IMR-90 (cell line): ENCODE data around the gene GIMAP8. TPM values are rescaled to one million over a fixed set of nuclear protein-coding genes. Genes with fewer than 3 reads are reported as not detected.

Source experiments
- ATAC-seq: fragments of 200-7000 bp; cut with Tn5 transposase; 2 replicates; pipeline ENCODE4 v1.9.1; 2020; ENCODE audit warnings: low read depth, mild to moderate bottlenecking, moderate library complexity
- BruUV-seq: library from RNA; stranded (reverse); fragments of 400-500 nt; replicated peaks from 2 replicates; lab custom pipeline; 2021; lab: Mats Ljungman, UMichigan
- CTCF ChIA-PET: fragments of 300-600 bp; formaldehyde crosslinking; extraction: SDS; loops from one replicate; lab custom pipeline; 2021; ENCODE audit warnings: antibody characterized with exemption; lab: Yijun Ruan, JAX
- POLR2A ChIA-PET: fragments of 300-600 bp; sonication (Branson Sonifier 250); formaldehyde crosslinking; loops from one replicate; lab custom pipeline; 2022; ENCODE audit warnings: antibody characterized with exemption; ENCODE audit not compliant: unreplicated experiment; lab: Charles Lee
- DNase-seq: peaks from one replicate; pipeline ENCODE4 v3.0.0; 2013
- H2AFZ ChIP-seq: replicated peaks from 2 replicates; pipeline ENCODE3; 2013; ENCODE audit warnings: low read length, mild to moderate bottlenecking; ENCODE audit not compliant: poor library complexity
- H2AK5ac ChIP-seq: 2 replicates; pipeline ENCODE4 v1.6.1; 2013; ENCODE audit warnings: low read depth, low read length, inconsistent platforms
- H2AK9ac ChIP-seq: replicated peaks from 2 replicates; pipeline ENCODE3; 2013; ENCODE audit warnings: mild to moderate bottlenecking, low read depth, low read length, moderate library complexity; ENCODE audit not compliant: poor library complexity
- H2BK120ac ChIP-seq: 2 replicates; pipeline ENCODE4 v1.6.1; 2013; ENCODE audit warnings: low read depth, low read length, inconsistent platforms
- H2BK15ac ChIP-seq: 3 replicates; pipeline ENCODE4 v1.6.1; 2013; ENCODE audit warnings: low read depth, low read length, inconsistent platforms
- H2BK20ac ChIP-seq: 2 replicates; pipeline ENCODE4 v1.6.1; 2013; ENCODE audit warnings: low read depth, mild to moderate bottlenecking, inconsistent platforms, low read length, moderate library complexity
- H2BK5ac ChIP-seq: 2 replicates; pipeline ENCODE4 v1.6.1; 2013; ENCODE audit warnings: mild to moderate bottlenecking, low read depth, low read length, inconsistent platforms; ENCODE audit not compliant: poor library complexity, severe bottlenecking
- H3K14ac ChIP-seq: replicated peaks from 2 replicates; pipeline ENCODE4 v1.6.1; 2013; ENCODE audit warnings: low read depth, low read length, inconsistent platforms
- H3K18ac ChIP-seq: 2 replicates; pipeline ENCODE4 v1.6.1; 2013; ENCODE audit warnings: low read depth, low read length, control low read depth
- H3K23ac ChIP-seq: 2 replicates; pipeline ENCODE4 v1.6.1; 2013; ENCODE audit warnings: low read depth, low read length, inconsistent platforms
- H3K27ac ChIP-seq: 2 replicates; pipeline ENCODE4 v1.5.1; 2013; ENCODE audit warnings: mild to moderate bottlenecking, control low read depth, low read length; ENCODE audit not compliant: insufficient read depth
- H3K27me3 ChIP-seq: 2 replicates; pipeline ENCODE4 v1.6.1; 2013; ENCODE audit warnings: low read length; ENCODE audit not compliant: control insufficient read depth, insufficient read depth
- H3K36me3 ChIP-seq: 2 replicates; pipeline ENCODE4 v1.6.1; 2013; ENCODE audit warnings: low read length, mixed read lengths; ENCODE audit not compliant: control insufficient read depth, insufficient read depth
- H3K4ac ChIP-seq: 2 replicates; pipeline ENCODE4 v1.6.1; 2013; ENCODE audit warnings: low read depth, low read length, inconsistent platforms
- H3K4me1 ChIP-seq: 2 replicates; pipeline ENCODE4 v1.6.1; 2013; ENCODE audit warnings: low read length, mixed read lengths; ENCODE audit not compliant: control insufficient read depth, insufficient read depth
- H3K4me2 ChIP-seq: 2 replicates; pipeline ENCODE4 v1.6.1; 2013; ENCODE audit warnings: low read depth, mild to moderate bottlenecking, control low read depth, low read length, moderate library complexity
- H3K4me3 ChIP-seq: 2 replicates; pipeline ENCODE4 v1.5.1; 2013; ENCODE audit warnings: low read depth, mild to moderate bottlenecking, control low read depth, low read length, moderate library complexity; ENCODE audit not compliant: insufficient read depth
- H3K56ac ChIP-seq: 2 replicates; pipeline ENCODE4 v1.6.1; 2013; ENCODE audit warnings: low read length, inconsistent platforms; ENCODE audit not compliant: insufficient read depth; ENCODE audit errors: extremely low read depth
- H3K79me1 ChIP-seq, 2 experiments: 2 replicates each; pipeline ENCODE4 v1.6.1; 2013; ENCODE audit warnings: low read length in 2 of 2, inconsistent platforms in 1 of 2, low read depth in 1 of 2
- H3K9ac ChIP-seq: 2 replicates; pipeline ENCODE4 v1.6.1; 2013; ENCODE audit warnings: low read depth, low read length, control low read depth
- H3K9me1 ChIP-seq: 2 replicates; pipeline ENCODE4 v1.6.1; 2013; ENCODE audit warnings: low read length, inconsistent platforms; ENCODE audit not compliant: insufficient read depth
- H3K9me3 ChIP-seq: 2 replicates; pipeline ENCODE4 v1.6.1; 2013; ENCODE audit warnings: low read length; ENCODE audit not compliant: control insufficient read depth, insufficient read depth
- H4K20me1 ChIP-seq: 2 replicates; pipeline ENCODE4 v1.6.1; 2013; ENCODE audit warnings: low read length, inconsistent platforms; ENCODE audit not compliant: insufficient read depth
- H4K5ac ChIP-seq: 2 replicates; pipeline ENCODE4 v1.6.1; 2013; ENCODE audit warnings: mild to moderate bottlenecking, low read depth, low read length, control low read depth
- H4K8ac ChIP-seq, 2 experiments: 2 replicates each; pipeline ENCODE4 v1.6.1; 2013; ENCODE audit warnings: low read depth in 2 of 2, low read length in 2 of 2, control low read depth in 1 of 2, inconsistent platforms in 1 of 2
- H4K91ac ChIP-seq: 2 replicates; pipeline ENCODE4 v1.6.1; 2013; ENCODE audit warnings: low read depth, low read length, inconsistent platforms; ENCODE audit not compliant: insufficient read depth
- BHLHE40 ChIP-seq: fragments of 150-350 bp; IDR thresholded peaks from 2 replicates; pipeline ENCODE4 v1.6.1; 2016; ENCODE audit warnings: mild to moderate bottlenecking, low read depth, low read length
- CEBPB ChIP-seq: IDR thresholded peaks from 2 replicates; pipeline ENCODE4 v1.6.1; 2012; ENCODE audit warnings: low read depth, low read length, improper control_type of control experiment
- CHD1 ChIP-seq: IDR thresholded peaks from 2 replicates; pipeline ENCODE4 v1.6.1; 2012; ENCODE audit warnings: low read depth, low read length, improper control_type of control experiment
- ELK1 ChIP-seq: fragments of 150-350 bp; IDR thresholded peaks from 2 replicates; pipeline ENCODE4 v1.6.1; 2016; ENCODE audit warnings: low read depth, mild to moderate bottlenecking, low read length, moderate library complexity, borderline replicate concordance
- FOS ChIP-seq: fragments of 150-350 bp; IDR thresholded peaks from 2 replicates; pipeline ENCODE4 v1.6.1; 2016; ENCODE audit warnings: low read depth, low read length
- MAFK ChIP-seq: IDR thresholded peaks from 2 replicates; pipeline ENCODE4 v1.6.1; 2012; ENCODE audit warnings: low read depth, low read length, improper control_type of control experiment
- MAZ ChIP-seq: IDR thresholded peaks from 2 replicates; pipeline ENCODE4 v1.6.1; 2012; ENCODE audit warnings: low read depth, mild to moderate bottlenecking, low read length, improper control_type of control experiment, moderate library complexity, borderline replicate concordance
- MXI1 ChIP-seq: IDR thresholded peaks from 2 replicates; pipeline ENCODE4 v1.6.1; 2012; ENCODE audit warnings: low read depth, mild to moderate bottlenecking, low read length, moderate library complexity, borderline replicate concordance
- NFE2L2 ChIP-seq: fragments of 150-350 bp; IDR thresholded peaks from 2 replicates; pipeline ENCODE4 v1.6.1; 2016; ENCODE audit warnings: low read depth, mild to moderate bottlenecking, low read length
- POLR2A ChIP-seq: IDR thresholded peaks from 2 replicates; pipeline ENCODE4 v1.6.1; 2012; ENCODE audit warnings: mild to moderate bottlenecking, low read depth, low read length
- RAD21 ChIP-seq: IDR thresholded peaks from 2 replicates; pipeline ENCODE4 v1.6.1; 2012; ENCODE audit warnings: low read length, improper control_type of control experiment
- RCOR1 ChIP-seq: IDR thresholded peaks from 2 replicates; pipeline ENCODE4 v1.6.1; 2012; ENCODE audit warnings: mild to moderate bottlenecking, low read length, improper control_type of control experiment; ENCODE audit not compliant: insufficient replicate concordance
- RFX5 ChIP-seq: IDR thresholded peaks from 2 replicates; pipeline ENCODE4 v1.8.0; 2012; ENCODE audit warnings: low read depth, mild to moderate bottlenecking, low read length, moderate library complexity
- SMC3 ChIP-seq: fragments of 150-350 bp; IDR thresholded peaks from 2 replicates; pipeline ENCODE4 v1.6.1; 2016; ENCODE audit warnings: low read depth, mild to moderate bottlenecking, antibody characterized with exemption, low read length, moderate library complexity
- USF2 ChIP-seq: fragments of 150-350 bp; IDR thresholded peaks from 2 replicates; pipeline ENCODE4 v1.6.1; 2017; ENCODE audit warnings: mild to moderate bottlenecking, antibody characterized with exemption, low read length, low read depth
- whole genome bisulfite sequencing, 2 experiments: methylation state at CpG; one replicate each; pipeline versions ENCODE4 v1.1.5 to v1.1.7; 2013; ENCODE audit warnings: missing lambda C conversion rate in 2 of 2; ENCODE audit not compliant: insufficient read length in 1 of 2; ENCODE audit errors: extremely low coverage in 2 of 2; 5-methylcytosine and 5-hydroxymethylcytosine counted together
- dilution Hi-C: fragments of 300-500 bp; cut with HindIII; formaldehyde crosslinking; loops from one replicate; pipeline ENCODE4 v1.14.3; 2018; ENCODE audit warnings: low sequenced_read_pairs; ENCODE audit not compliant: unreplicated experiment
- in situ Hi-C: fragments of 300-500 bp; cut with MboI; formaldehyde crosslinking; loops from 3 replicates; pipeline ENCODE4 v1.14.3; 2019; ENCODE audit warnings: low sequenced_read_pairs, inconsistent platforms, mixed read lengths
- intact Hi-C: fragments of 100-400 bp; cut with micrococcal nuclease; formaldehyde crosslinking; loops from 2 replicates; pipeline ENCODE4 v1.10.0; 2022
- polyA plus RNA-seq, 3 experiments: library from polyadenylated mRNA; depleted of rRNA; stranded (reverse); fragments of >200 nt; gene quantifications; 2 replicates each; pipeline ENCODE4 v1.2.3, GENCODE V29; 2012; ENCODE audit warnings: low replicate concordance in 1 of 3
- total RNA-seq: library from RNA; depleted of rRNA; stranded (reverse); fragments of >200 nt; gene quantifications from 2 replicates; pipeline ENCODE4 v1.2.3, GENCODE V29; 2012
- TF ChIP-seq, protein P1 (sequence below): conservative IDR thresholded peaks from 2 replicates; pipeline ENCODE4 v1.5.1; 2012; ENCODE audit warnings: mild to moderate bottlenecking, low read depth, low read length, improper control_type of control experiment

Gene GIMAP8
- total and polyA plus RNA-seq, 2 of the 4 experiments (the other 2 are of a cell fraction), result not detected

- Histone ChIP-seq H3K4ac (no peak overlapping the region), H3K4me1 (no peaks in the 10 kb centered on the region), H3K27ac (no peak overlapping the region), H3K4me2 (no peak overlapping the region), H4K20me1 (no peaks in the 10 kb centered on the region), H3K36me3 (no peaks in the 10 kb centered on the region), H4K8ac (no peak overlapping the region), H2BK5ac (no peak overlapping the region), H3K27me3 (no peaks in the 10 kb centered on the region), H2BK20ac (no peak overlapping the region), H4K5ac (no peak overlapping the region), H3K4me3 (no peak overlapping the region), H3K9me1 (no peaks in the 10 kb centered on the region), H4K91ac (no peak overlapping the region), H2AK9ac (peak overlapping the region; percentile 42), H3K79me1 (no peaks in the 10 kb centered on the region), H3K9ac (no peak overlapping the region), H3K14ac (no peak overlapping the region), H3K18ac (no peak overlapping the region), H2AK5ac (no peak overlapping the region), H2BK15ac (no peak overlapping the region), H2BK120ac (no peak overlapping the region), H2AFZ (no peak overlapping the region), H3K56ac (no peak overlapping the region), H3K9me3 (peaks cover 9% of the 10 kb centered on the region), H3K23ac (no peak overlapping the region)
- in situ Hi-C loops (no loop called here), dilution Hi-C loops (no loop called here), intact Hi-C loops (no loop called here)
- 52% methylated on average over 5 of the region's 8 CpGs; no CpG with 5 or more reads in 1 of the 2 experiments for WGBS, 2 experiments
- ChIA-PET CTCF (no interaction called here), POLR2A (no interaction called here)
- BruUV-seq, result no TSS peak
- no peak for ATAC-seq
- no peak for TF ChIP-seq USF2
- TF ChIP-seq RAD21, result no peak
- no peak for TF ChIP-seq BHLHE40
- no peak for TF ChIP-seq MAFK
- no peak for TF ChIP-seq CEBPB
- no peak for TF ChIP-seq FOS
- TF ChIP-seq CHD1, result no peak
- TF ChIP-seq, protein P1, sequence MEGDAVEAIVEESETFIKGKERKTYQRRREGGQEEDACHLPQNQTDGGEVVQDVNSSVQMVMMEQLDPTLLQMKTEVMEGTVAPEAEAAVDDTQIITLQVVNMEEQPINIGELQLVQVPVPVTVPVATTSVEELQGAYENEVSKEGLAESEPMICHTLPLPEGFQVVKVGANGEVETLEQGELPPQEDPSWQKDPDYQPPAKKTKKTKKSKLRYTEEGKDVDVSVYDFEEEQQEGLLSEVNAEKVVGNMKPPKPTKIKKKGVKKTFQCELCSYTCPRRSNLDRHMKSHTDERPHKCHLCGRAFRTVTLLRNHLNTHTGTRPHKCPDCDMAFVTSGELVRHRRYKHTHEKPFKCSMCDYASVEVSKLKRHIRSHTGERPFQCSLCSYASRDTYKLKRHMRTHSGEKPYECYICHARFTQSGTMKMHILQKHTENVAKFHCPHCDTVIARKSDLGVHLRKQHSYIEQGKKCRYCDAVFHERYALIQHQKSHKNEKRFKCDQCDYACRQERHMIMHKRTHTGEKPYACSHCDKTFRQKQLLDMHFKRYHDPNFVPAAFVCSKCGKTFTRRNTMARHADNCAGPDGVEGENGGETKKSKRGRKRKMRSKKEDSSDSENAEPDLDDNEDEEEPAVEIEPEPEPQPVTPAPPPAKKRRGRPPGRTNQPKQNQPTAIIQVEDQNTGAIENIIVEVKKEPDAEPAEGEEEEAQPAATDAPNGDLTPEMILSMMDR, result no peak
- no peak for TF ChIP-seq RCOR1
- TF ChIP-seq RFX5, result no peak
- no peak for TF ChIP-seq ELK1
- TF ChIP-seq MXI1, result no peak
- TF ChIP-seq SMC3, result no peak
- TF ChIP-seq POLR2A, result no peak
- no peak for TF ChIP-seq NFE2L2
- TF ChIP-seq MAZ, result no peak
- DNase-seq, result no peak
These were observed 69.7 kb downstream of the GIMAP8 start for GRCh38 chr7:150520145-150520544.
